Activated naive CD4-positive, alpha-beta T cell treated with anti-CD3 and anti-CD28 coated beads for 36 hours (primary cell): Measurements from ENCODE around the gene THSD4. TPM values are rescaled to one million over a fixed set of nuclear protein-coding genes. Genes with fewer than 3 reads are reported as not detected.
"Not testable (repeated sequence)": the region's sequence is repeated elsewhere in the genome, so short reads cannot be mapped to it uniquely, and the experiment has no call there.

ENCODE experiments used
- CTCF ChIA-PET: fragments of 350-600 bp; sonication (Branson Sonifier 250); formaldehyde crosslinking; loops from one replicate; lab custom pipeline; 2021; ENCODE audit warnings: antibody characterized with exemption; lab: Charles Lee
- DNase-seq: peaks from one replicate; pipeline ENCODE4 v3.0.0-alpha.2; 2020
- H3K27ac Mint-ChIP-seq: one replicate; pipeline ENCODE4 v1.8.0; 2021; ENCODE audit warnings: mild to moderate bottlenecking, mixed read lengths
- H3K27me3 Mint-ChIP-seq: one replicate; pipeline ENCODE4 v1.8.0; 2021; ENCODE audit warnings: low read depth, mixed read lengths
- H3K36me3 Mint-ChIP-seq: one replicate; pipeline ENCODE4 v1.8.0; 2021; ENCODE audit warnings: low read depth, mixed read lengths
- H3K4me1 Mint-ChIP-seq: one replicate; pipeline ENCODE4 v1.8.0; 2021; ENCODE audit warnings: low read depth, mixed read lengths
- H3K4me3 Mint-ChIP-seq: one replicate; pipeline ENCODE4 v1.8.0; 2021; ENCODE audit warnings: mild to moderate bottlenecking, moderate library complexity, mixed read lengths
- H3K9me3 Mint-ChIP-seq: one replicate; pipeline ENCODE4 v1.8.0; 2021; ENCODE audit warnings: mixed read lengths
- intact Hi-C: fragments of 100-400 bp; cut with micrococcal nuclease; formaldehyde crosslinking; loops from one replicate; pipeline ENCODE4 v1.15.1; 2023
- total RNA-seq, 2 experiments: library from RNA; stranded (reverse); gene quantifications; one replicate each; pipeline ENCODE4 v1.2.3, GENCODE V29; 2021

Gene THSD4
- total RNA-seq, 2 experiments from 2014 or later = not detected

- no peak overlapping the region for H3K27ac Mint-ChIP-seq
- no peaks in the 10 kb centered on the region for H3K27me3 Mint-ChIP-seq
- no peak for DNase-seq
- no peaks in the 10 kb centered on the region for H3K9me3 Mint-ChIP-seq
- H3K36me3 Mint-ChIP-seq = no peaks in the 10 kb centered on the region
- no peak overlapping the region for H3K4me3 Mint-ChIP-seq
- H3K4me1 Mint-ChIP-seq = no peaks in the 10 kb centered on the region
- CTCF ChIA-PET = no interaction called here
- intact Hi-C loops = no loop called here
These were observed 134.7 kb downstream of the THSD4 start for GRCh38 chr15:71249986-71250385.

- Mint-ChIP-seq H3K4me1 (no peaks in the 10 kb centered on the region), H3K9me3 (no peaks in the 10 kb centered on the region), H3K27ac (no peak overlapping the region), H3K27me3 (no peaks in the 10 kb centered on the region), H3K4me3 (no peak overlapping the region), H3K36me3 (no peaks in the 10 kb centered on the region)
- intact Hi-C loops = no loop called here
- CTCF ChIA-PET = no interaction called here
- DNase-seq = no peak
These were observed 135.8 kb downstream of the THSD4 start for GRCh38 chr15:71250936-71251583.

- H3K4me1 Mint-ChIP-seq = no peaks in the 10 kb centered on the region
- H3K27me3 Mint-ChIP-seq = no peaks in the 10 kb centered on the region
- no peak overlapping the region for H3K27ac Mint-ChIP-seq
- H3K9me3 Mint-ChIP-seq = no peaks in the 10 kb centered on the region
- CTCF ChIA-PET = no interaction called here
- no peak for DNase-seq
- H3K4me3 Mint-ChIP-seq = no peak overlapping the region
- H3K36me3 Mint-ChIP-seq = no peaks in the 10 kb centered on the region
- intact Hi-C loops = no loop called here
These were observed 136.3 kb downstream of the THSD4 start for GRCh38 chr15:71251584-71252043.

- CTCF ChIA-PET = no interaction called here
These were observed 136.9 kb downstream of the THSD4 start for GRCh38 chr15:71252044-71252739.

GRCh38 chr15:71252740-71253047 is 137.4 kb downstream of the THSD4 start:
- DNase-seq = no peak
- Mint-ChIP-seq H3K4me3 (no peak overlapping the region), H3K36me3 (no peaks in the 10 kb centered on the region), H3K4me1 (no peaks in the 10 kb centered on the region), H3K27me3 (no peaks in the 10 kb centered on the region), H3K27ac (no peak overlapping the region), H3K9me3 (no peaks in the 10 kb centered on the region)
- intact Hi-C loops = no loop called here
- CTCF ChIA-PET = no interaction called here

More at GRCh38 chr15:71252044-71252739, 136.9 kb downstream of the THSD4 start:
- Mint-ChIP-seq H3K27me3 (no peaks in the 10 kb centered on the region), H3K9me3 (no peaks in the 10 kb centered on the region), H3K36me3 (no peaks in the 10 kb centered on the region), H3K4me3 (no peak overlapping the region), H3K4me1 (no peaks in the 10 kb centered on the region), H3K27ac (no peak overlapping the region)
- intact Hi-C loops = no loop called here
- DNase-seq = no peak

GRCh38 chr15:71254491-71254890 is 139.2 kb downstream of the THSD4 start:
- Mint-ChIP-seq H3K9me3 (no peaks in the 10 kb centered on the region), H3K27ac (no peak overlapping the region), H3K36me3 (no peaks in the 10 kb centered on the region), H3K4me3 (no peak overlapping the region), H3K27me3 (no peaks in the 10 kb centered on the region), H3K4me1 (no peaks in the 10 kb centered on the region)
- intact Hi-C loops = no loop called here
- CTCF ChIA-PET = no interaction called here
- no peak for DNase-seq

- CTCF ChIA-PET = no interaction called here
- Mint-ChIP-seq H3K27me3 (peaks cover 3% of the 10 kb centered on the region), H3K4me1 (no peaks in the 10 kb centered on the region), H3K36me3 (no peaks in the 10 kb centered on the region), H3K27ac (no peak overlapping the region), H3K9me3 (no peaks in the 10 kb centered on the region), H3K4me3 (no peak overlapping the region)
- intact Hi-C loops = no loop called here
- DNase-seq = no peak
These were observed 141.8 kb downstream of the THSD4 start for GRCh38 chr15:71256934-71257664.

- CTCF ChIA-PET = interaction anchor here (0.7 kb wide), 1 partner anchor 9 kb away, joined by 3 read pairs; no protein-coding TSS in a partner anchor
- no peak overlapping the region for H3K27ac Mint-ChIP-seq
- no peaks in the 10 kb centered on the region for H3K4me1 Mint-ChIP-seq
- intact Hi-C loops = no loop called here
- no peaks in the 10 kb centered on the region for H3K9me3 Mint-ChIP-seq
- H3K36me3 Mint-ChIP-seq = no peaks in the 10 kb centered on the region
- peaks cover 14% of the 10 kb centered on the region for H3K27me3 Mint-ChIP-seq
- no peak overlapping the region for H3K4me3 Mint-ChIP-seq
- no peak for DNase-seq
These were observed 144.6 kb downstream of the THSD4 start for GRCh38 chr15:71259866-71260265.

GRCh38 chr15:71261418-71261817 is 146.1 kb downstream of the THSD4 start:
- intact Hi-C loops = no loop called here
- Mint-ChIP-seq H3K36me3 (no peaks in the 10 kb centered on the region), H3K4me1 (no peaks in the 10 kb centered on the region), H3K27me3 (peaks cover 18% of the 10 kb centered on the region), H3K9me3 (no peaks in the 10 kb centered on the region), H3K27ac (no peak overlapping the region), H3K4me3 (no peak overlapping the region)
- DNase-seq = no peak
- CTCF ChIA-PET = no interaction called here

GRCh38 chr15:71261909-71262308 is 146.6 kb downstream of the THSD4 start:
- intact Hi-C loops = no loop called here
- Mint-ChIP-seq H3K9me3 (no peaks in the 10 kb centered on the region), H3K36me3 (no peaks in the 10 kb centered on the region), H3K27me3 (peaks cover 18% of the 10 kb centered on the region), H3K4me1 (no peaks in the 10 kb centered on the region), H3K4me3 (no peak overlapping the region), H3K27ac (no peak overlapping the region)
- DNase-seq = no peak
- CTCF ChIA-PET = no interaction called here

GRCh38 chr15:71262599-71262998 is 147.3 kb downstream of the THSD4 start:
- Mint-ChIP-seq H3K36me3 (no peaks in the 10 kb centered on the region), H3K27me3 (peaks cover 18% of the 10 kb centered on the region), H3K9me3 (no peaks in the 10 kb centered on the region), H3K4me3 (no peak overlapping the region), H3K27ac (no peak overlapping the region), H3K4me1 (no peaks in the 10 kb centered on the region)
- intact Hi-C loops = no loop called here
- DNase-seq = no peak
- CTCF ChIA-PET = no interaction called here

- H3K4me1 Mint-ChIP-seq, H3K36me3 Mint-ChIP-seq, DNase-seq, CTCF ChIA-PET, H3K9me3 Mint-ChIP-seq, H3K4me3 Mint-ChIP-seq, H3K27ac Mint-ChIP-seq, intact Hi-C loops: not testable (repeated sequence)
- H3K27me3 Mint-ChIP-seq = peaks cover 25% of the 10 kb centered on the region
These were observed 150.3 kb downstream of the THSD4 start for GRCh38 chr15:71265606-71266005.

GRCh38 chr15:71271327-71271726 is 156.1 kb downstream of the THSD4 start:
- Mint-ChIP-seq H3K27me3 (peaks cover 9% of the 10 kb centered on the region), H3K4me1 (no peaks in the 10 kb centered on the region), H3K27ac (no peak overlapping the region), H3K9me3 (peaks cover 8% of the 10 kb centered on the region), H3K36me3 (peaks cover 1% of the 10 kb centered on the region), H3K4me3 (no peak overlapping the region)
- intact Hi-C loops = no loop called here
- CTCF ChIA-PET = no interaction called here
- DNase-seq = no peak
